SIG-M5 treated with dmso at 0.1 percent for 504 hours (cell line): ENCODE results near the gene RABL3.
"Not testable (repeated sequence)": the region's sequence is repeated elsewhere in the genome, so short reads cannot be mapped to it uniquely, and the experiment has no call there.

Source experiments
- DNase-seq: peaks from one replicate; lab custom pipeline; 2025; ENCODE audit not compliant: unreplicated experiment; lab: John Stamatoyannopoulos, UW

Gene RABL3

DNA sequence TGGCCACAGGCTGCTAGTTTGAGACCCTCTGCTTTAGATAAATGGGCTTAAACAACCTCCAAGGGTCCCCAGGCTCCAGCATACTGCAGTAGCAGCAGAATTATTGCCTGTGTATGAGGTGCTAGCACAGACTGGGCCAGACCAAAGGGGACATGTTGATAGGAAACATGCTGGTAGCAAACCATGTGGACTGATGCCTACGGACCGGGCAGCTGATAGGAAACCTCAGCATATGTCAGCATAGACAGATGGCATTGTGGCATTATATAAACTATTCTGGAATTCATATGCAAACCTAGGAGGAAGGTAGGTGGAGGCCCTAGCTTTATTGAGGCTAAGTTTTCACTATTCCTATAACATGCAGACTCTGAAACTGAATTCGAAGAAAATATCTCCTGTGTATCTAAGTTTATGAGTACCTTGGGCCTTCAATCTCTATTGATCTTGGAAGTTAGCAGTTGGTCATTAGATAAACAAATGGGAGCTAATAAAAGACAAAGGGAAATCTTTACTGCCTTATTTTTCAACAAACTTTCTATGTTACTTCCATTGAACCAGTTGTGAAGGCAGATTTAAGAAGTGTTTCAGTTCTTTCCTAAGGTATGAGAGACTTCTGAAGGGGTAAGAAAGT is 58.5 kb downstream of the RABL3 start:
- DNase-seq = no peak

DNA sequence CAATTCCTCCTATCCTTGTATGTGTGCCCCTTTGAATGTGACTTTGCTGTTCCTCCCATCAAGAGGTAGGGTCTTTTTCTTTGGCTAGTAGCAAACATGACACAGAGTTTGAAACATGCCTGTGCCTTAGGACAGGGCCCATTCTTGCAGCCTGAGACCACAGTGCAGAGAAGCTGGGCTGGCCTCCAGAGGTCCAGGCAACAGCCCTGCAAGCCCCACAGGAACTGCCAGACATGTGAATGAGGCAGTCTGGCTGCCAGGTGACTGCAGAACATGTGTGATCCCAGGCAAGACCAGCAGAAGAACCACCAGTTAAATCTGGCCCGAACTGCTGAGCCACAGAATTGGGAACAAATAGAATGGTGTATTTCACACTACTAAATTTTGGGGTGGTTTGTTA is 59.1 kb downstream of the RABL3 start:
- no peak for DNase-seq

DNA sequence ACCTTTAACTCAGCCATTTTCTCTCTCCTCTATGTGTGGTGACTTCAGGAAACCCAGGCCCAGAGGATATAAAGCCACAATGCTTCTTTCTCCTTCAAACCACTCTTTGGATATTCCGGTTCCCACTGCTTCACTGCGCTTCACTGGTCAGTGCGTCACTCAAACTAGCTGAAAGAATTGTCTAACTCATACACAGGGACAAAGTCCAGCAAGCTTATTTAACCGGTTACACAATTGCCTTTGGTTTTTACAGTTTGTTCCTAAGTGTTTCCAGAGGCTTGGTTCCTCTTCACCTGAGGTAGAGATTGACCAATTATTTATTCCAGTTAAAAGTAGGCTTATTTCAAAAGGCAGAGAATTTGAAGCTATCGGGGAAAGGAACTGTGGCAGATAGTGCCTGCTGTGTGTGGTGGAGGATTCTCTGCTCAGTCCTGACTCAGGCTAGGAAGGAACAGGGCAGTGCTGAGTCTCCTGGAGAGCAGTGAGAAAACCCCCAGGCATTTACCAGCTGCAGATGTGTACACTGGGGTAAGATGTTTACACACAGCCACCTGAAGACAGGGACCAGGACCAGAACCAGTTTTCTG is 60.1 kb downstream of the RABL3 start, which contains the start of gene HGD:
Gene HGD, minus strand, starts transcription at position 145 of the 587 bp plus-strand sequence. Its CDS starts 128 bp downstream, at position 17.
- DNase-seq = no peak

DNA sequence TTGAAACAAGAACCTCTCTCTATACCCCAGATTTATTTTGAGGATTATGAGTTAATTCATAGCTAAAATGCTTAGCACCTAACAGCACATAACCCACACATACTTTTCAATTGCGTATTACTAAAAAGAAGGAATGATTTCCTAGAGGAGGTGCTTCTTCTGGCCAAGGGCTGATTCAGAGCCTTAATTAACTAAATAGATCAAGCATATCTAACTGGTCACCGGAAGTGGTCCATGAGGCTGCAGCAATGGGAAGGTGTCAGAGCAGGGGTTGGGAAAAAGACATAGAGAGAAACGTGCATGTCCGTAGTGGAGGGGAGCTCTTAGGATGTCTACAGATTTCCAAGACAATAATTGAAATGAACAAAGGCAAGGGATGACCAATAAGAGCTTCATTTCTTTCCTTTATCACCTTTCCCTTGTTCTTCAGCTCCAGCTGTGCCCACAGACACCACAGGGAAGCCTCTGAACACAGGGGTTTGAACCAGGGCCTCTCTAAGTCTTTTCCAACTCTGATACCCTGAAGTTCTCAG is 60.7 kb downstream of the RABL3 start:
- DNase-seq = no peak

DNA sequence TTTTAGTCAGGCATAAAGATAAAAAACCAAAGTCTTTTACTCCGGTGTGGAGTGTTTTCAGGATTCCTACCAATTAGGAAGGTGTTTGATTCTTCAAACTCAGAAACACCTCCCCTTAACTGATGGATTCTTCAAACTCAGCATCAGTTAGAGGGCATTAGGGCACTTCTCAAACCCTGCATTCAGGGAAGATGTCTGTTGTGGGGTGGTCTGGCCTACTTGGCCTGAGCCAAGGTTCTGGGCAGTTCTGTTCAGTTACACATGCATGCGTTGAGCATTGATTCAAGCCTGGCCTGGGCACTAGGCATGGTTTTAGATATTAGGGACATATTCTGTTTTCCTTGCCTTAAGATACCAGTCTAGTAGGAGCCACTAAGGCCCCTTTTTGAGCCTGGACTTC is 61.3 kb downstream of the RABL3 start:
- DNase-seq = no peak

DNA sequence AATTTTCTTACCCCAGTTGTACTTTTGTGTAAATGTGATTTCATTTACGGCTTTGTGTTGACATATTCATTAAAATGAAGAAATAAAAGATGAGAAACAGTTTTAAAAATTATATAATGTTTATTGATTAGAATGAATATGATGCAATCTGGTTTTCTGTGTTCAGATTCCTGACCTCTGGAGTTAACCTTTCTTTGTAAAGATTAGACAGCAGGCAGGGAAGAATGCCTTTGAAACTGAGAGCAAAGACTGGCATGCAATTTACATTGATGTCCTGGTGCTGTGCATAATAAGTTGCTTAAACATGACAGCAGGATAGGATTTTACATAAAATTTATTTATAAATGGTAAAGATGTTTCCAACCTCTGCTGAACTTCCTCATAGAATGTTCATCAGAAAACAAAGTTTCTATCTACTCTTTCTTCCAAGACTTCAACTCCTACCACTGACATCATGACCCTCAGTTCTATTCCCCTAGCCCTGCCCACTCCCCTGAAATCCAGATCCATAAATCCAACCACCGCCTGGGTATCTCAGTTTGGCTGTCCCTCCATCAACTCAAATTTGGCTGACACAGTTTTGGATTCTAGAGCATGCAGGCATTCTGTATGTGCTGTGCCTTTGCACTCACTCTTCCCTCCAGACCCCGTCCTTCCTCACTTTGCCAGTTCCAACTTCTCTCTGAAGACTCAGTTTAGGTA is 62.0 kb downstream of the RABL3 start:
- no peak for DNase-seq

DNA sequence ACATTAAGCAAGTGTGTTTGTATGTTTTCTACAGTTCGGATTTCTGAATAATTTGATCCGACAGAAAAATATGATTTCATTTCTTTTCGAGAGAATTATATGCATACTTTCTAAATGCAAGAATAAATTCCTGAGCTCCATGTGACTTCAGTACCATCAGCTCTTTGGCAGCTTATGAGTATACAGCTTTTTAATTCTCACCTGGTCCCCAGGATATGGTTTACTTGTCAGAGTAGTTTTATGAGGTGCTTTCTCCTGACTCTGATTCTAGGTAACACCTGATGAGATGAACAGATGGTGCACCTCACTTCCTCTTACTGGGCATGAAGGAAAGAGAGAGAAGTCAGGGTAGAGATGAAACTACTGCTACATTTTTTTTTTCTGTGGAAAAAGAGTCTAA is 63.3 kb downstream of the RABL3 start:
- no peak for DNase-seq

DNA sequence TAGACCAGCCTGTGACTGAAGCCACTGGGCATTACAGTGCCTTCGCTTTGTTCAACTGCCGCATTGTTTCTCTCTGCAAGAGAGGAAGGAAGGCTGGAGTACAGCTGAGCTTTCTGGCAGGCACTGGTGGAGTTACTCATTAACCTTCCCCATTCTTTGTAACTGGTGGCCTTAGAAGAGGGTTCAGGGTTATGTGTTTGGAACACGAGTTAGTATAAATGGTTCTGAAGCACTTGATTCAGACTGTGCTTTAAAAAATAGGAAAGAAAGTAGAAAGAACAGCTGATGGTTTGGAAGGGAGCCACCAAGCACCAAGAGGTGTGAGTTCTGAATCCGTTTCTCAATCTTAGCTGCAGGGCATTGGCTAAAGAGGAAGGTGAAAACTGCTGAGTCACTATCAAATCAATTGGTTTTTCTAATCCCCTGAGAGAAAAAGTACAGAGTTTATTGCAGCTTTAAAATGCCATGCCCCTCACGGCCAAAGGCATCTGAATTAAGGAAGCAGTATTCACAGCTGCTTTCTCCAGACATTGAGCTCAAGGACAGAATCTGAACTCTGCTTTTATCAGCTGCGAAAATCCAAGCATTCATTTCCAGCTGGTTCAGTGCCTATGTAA is 63.9 kb downstream of the RABL3 start:
- DNase-seq = peak; percentile 80

DNA sequence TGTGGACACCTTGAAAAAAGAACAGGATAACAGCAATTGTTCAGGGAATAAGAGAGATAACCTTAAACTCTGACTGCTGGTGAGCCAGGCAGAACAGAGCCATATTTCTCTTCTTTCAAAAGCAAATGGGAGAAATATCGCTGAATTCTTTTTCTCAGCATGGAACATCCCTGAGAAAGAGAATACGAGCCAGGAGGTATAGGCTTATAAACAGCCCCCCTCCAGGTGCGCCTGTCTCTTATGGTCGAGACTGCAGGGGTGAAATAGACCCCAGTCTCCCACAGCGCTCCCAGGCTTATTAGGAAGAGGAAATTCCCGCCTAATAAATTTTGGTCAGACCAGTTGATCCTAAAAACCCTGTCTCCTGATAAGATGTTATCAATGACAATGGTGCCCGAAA is 65.1 kb downstream of the RABL3 start:
- not testable (repeated sequence) for DNase-seq

DNA sequence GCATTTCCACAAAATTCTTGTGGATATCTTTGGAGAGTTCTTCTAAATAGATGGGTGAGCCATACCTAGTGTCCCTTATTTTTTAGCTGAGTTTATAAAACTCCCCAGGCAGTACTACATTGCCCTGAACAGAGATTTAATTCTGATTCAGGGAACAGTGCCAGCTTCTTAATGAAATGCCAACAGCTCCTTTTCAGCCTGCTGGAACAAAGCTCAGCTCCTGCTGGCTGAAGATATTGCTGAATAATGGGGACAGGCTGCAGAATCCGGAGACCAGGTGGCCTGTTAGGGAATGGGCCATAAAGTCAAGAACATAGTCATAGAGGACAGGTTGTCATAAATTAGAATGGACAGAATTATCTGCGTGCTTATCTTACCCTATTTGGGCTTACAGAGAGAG is 69.2 kb downstream of the RABL3 start:
- DNase-seq = no peak

DNA sequence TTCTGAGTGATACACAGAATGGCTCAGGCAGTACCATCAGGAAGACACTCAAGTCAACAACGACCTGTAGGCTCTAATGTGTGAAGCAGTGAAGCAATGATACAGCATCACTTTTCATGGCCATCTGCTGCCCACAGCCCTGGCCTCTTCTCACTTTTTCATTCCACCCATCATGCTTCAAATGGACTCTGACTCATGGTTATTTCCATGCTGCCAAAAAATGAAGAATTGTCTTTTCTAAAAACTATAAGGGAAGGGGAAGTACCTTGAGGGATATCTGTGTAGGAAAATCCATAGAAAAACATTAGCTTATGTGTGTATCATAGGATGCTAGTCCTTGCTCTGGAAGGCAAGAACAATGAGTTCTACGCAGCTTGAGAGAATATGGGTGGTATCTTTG is 71.7 kb downstream of the RABL3 start:
- no peak for DNase-seq

DNA sequence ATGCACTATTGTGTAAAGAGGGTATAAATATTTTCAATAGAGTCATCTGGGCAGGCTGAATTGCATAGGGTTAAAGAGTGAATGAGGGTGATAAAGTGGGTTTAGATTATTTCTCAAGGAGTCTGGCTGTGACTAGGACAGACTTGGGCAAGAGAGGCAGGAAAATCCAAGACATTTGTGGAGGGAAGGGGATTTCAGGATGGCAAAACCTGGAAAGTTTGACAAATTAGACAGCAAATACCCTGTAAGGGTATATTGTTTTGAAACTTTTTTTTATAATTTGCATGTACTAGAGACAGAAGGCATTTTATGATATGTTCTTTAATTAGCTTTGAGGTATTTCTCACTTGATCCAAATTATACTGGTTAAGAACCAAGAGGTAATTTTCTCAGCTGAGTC is 77.4 kb downstream of the RABL3 start:
- DNase-seq = no peak

DNA sequence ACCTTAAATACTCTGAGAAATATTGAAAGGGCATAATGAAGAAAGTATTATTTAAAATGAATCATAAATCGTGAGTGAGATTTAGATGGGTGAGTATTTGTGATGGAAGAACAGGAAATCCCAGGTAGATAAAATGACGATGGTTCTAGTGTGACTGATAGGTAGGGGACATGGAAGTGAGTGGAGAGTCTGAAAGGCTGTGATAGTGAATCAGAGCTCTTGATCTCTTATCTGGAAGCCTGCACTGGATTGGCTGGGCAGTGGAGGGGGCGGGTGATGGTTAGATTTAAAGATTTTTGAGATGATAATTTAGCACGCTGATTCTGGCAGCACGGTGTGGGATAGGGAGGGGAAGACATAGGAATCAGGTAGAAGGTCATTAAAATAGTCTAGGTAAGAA is 80.4 kb downstream of the RABL3 start:
- DNase-seq = no peak

DNA sequence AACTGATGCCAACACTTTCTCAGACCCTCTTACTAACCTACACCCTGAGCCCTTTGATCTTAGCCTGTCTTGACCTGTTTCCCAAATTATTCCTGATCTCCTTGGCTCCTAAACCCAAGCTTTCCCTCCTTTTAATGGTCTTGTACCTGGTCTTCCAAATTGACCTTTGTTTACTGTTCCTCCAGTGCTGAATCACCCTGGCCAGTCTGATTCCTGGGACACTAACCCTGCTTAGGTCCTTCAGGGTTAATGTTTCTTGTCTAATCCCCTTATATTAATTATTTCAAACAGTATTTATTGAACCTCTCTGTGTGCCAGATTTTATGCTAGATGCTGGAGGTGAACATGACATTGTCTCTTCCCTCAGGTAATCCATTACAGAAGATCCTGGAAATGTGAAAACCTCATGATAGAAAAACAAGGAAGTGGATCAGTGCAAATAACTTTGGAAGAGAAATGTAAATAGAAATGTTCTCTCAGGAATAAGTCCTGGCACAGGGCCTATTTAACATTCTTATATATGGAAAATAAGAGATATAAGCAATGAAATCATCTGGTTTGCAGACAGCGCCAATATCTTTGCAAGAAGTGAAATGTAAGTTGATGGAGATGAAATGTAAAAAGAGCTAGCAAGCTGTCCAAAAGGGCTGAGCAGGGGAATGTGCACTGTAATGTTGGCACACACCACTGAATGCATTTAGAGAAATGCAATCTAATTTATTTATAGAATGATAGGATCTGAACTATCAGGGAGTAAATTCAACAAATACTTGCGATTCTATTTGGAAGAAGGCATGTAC is 81.0 kb downstream of the RABL3 start:
- DNase-seq = no peak

DNA sequence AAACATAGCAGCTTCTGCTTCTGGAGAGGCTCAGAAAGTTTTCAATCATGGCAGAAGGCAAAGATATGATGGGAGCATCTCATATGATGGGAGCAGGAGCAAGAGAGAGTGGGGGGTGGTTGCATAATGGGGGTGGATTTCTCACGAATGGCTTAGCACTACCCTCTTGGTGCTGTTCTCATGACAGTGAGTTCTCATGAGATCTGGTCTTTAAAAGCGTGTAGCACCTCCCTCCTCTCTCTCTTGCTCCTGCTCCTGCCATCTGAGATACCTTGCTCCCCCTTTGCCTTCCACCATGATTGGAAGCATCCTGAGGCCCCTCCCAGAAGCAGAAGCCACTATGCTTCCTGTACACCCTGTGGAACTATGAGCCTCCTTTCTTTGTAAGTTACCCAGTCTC is 82.5 kb downstream of the RABL3 start:
- DNase-seq = no peak

DNA sequence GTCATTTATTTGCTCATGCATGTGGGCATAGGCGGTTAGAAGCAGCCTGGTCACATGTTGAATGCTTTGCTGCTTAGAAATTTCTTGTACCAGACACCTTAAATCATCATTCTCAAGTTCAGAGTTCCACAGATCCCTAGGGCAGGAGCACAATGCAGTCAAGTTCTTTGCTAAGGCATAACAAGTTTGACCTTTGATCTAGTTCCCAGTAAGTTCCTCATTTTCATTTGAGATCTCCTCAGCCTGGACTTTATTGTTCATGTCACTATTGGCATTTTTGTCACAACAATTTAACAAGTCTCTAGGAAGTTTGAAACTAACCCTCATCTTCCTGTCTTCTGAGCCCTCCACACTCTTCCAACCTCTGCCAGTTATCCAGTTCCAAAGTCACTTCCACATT is 83.0 kb downstream of the RABL3 start:
- peak; percentile 37 for DNase-seq

DNA sequence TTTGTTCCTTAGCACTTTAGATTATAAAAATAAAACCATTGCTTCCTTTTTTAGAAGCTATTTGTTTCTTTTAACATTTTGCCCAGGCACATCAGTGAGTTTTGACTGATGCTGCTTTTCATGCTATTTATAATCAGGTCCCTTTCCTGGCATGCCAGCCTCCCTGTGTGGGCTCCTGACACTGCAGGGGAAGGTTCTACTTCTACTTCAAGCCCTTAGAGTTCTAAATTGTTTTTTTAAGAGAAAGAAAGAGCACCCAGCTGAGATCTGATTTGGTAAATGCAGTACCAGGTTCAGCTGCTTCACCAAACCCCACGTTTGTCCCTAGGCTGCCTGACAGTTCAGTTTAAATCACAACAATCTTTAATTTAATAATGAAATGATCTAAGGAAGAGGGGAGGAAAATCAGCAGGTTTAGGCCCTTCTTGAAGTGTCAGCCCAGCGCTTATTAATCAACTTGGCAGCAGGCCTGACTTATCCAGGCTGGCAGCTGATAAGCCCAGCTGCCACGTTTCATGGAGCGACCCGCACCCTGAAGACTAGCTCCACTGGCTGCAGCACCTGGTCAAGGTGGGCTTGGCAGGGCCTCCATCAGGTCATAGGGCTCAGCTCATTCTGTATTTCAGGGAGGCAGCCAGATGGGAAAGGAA is 89.3 kb downstream of the RABL3 start:
- DNase-seq = no peak

DNA sequence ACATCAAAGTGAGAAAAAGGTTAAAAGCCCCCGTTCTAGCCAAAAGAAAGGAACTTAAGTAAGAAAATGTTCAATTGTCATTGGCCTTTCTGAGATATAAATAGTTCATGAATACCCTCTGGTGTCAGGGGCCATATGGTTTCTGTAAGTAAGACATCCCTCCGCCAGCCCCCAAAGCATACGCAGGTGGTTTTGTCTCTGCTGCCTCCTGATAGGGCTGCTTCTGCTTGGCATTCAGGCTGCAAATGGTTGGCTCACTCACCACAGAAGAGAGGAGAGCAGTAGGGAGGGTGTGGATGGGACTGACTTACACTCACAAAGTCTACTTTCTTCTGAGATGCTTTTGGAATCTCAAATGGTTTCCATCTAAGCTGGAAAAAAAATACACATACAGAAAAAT is 90.0 kb downstream of the RABL3 start:
- DNase-seq = no peak

DNA sequence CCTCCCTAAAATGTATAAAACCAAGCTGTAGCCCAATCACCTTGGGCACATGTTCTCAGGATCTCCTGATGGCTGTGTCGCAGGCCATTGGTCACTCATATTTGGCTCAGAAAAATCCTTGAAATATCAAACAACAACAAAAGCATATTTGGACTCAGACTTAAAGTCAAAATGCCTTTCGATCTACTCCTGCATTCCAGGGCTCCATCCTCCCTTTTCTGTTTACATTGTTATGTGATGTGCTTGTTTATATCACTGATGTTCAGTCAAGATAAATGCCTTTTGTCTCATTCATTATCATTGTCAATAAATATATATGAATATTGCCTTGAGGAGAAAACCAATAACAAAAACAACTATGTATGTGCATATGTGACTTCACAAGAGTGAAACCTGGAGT is 92.0 kb downstream of the RABL3 start:
- no peak for DNase-seq

DNA sequence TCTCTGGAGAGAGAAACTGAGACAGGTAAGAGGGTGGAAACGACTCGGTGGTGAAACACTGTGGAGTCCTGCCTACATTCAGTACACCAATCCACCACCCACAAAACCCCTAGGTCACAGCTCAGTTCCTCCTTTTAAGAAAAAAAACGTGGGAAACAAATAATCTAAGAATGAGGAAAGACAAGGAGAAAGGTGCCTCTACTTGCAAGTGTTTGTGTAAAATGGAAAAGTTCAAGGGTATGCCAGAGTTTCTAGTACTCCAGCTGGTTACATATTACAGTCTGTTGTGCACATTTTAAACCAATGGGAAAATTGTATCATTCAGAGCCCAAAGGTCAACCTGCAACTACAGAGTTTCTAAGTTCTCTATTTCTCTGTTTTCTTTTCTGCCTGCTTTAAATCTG is 92.5 kb downstream of the RABL3 start:
- DNase-seq = no peak

DNA sequence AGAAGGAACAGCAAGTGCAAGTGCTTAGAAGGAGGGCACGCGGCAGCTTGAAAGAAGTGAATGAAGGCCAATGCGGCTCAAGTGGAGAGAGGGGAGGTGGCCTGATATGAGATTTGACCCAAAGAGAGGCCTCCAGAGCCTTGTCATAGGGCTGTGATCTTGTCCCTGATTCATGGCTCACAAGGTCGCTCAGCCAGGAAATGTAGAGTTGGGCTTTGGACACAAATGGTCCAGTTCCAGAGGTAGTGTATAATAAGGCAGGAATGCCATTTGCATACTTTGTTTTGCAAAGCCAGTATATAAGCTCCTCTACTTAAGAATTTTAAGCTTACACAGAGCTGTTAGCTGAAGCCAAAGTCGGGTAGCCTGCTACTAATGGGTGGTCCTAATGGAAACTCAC is 94.0 kb downstream of the RABL3 start:
- DNase-seq = no peak
